Stimulated activated CD8-positive, alpha-beta memory T cell treated with anti-CD3 and anti-CD28 coated beads, Interleukin-4, amount 100 ng/mL, for 24 hours (primary cell): ENCODE results near the gene PCID2.

Experiments used
- DNase-seq: peaks from one replicate; pipeline ENCODE4 v3.0.0-alpha.2; 2020; ENCODE audit warnings: low read depth

PCID2 gene

GRCh38 chr13:113148940-113149503, 59.4 kb downstream of the PCID2 start:
- no peak for DNase-seq

GRCh38 chr13:113148407-113148806, 60.1 kb downstream of the PCID2 start:
- no peak for DNase-seq

- DNase-seq, result no peak
Observed at GRCh38 chr13:113147206-113147605, 61.3 kb downstream of the PCID2 start.

- no peak for DNase-seq
Observed at GRCh38 chr13:113146750-113147149, 61.7 kb downstream of the PCID2 start.

- DNase-seq, result no peak
Observed at GRCh38 chr13:113145911-113146598, 62.4 kb downstream of the PCID2 start.

GRCh38 chr13:113145496-113145895, 63.0 kb downstream of the PCID2 start:
- DNase-seq, result no peak

- no peak for DNase-seq
Observed at GRCh38 chr13:113144255-113144629, 64.2 kb downstream of the PCID2 start.

- no peak for DNase-seq
Observed at GRCh38 chr13:113143466-113144254, 64.8 kb downstream of the PCID2 start.

- DNase-seq, result no peak
Observed at GRCh38 chr13:113142876-113143275, 65.6 kb downstream of the PCID2 start.

GRCh38 chr13:113141601-113141970, 66.9 kb downstream of the PCID2 start:
- no peak for DNase-seq

- no peak for DNase-seq
Observed at GRCh38 chr13:113140677-113141600, 67.5 kb downstream of the PCID2 start.

GRCh38 chr13:113139577-113139976, 68.9 kb downstream of the PCID2 start:
- no peak for DNase-seq

- DNase-seq, result no peak
Observed at GRCh38 chr13:113138792-113139551, 69.5 kb downstream of the PCID2 start.

- DNase-seq, result no peak
Observed at GRCh38 chr13:113137691-113138298, 70.7 kb downstream of the PCID2 start.

- DNase-seq, result no peak
Observed at GRCh38 chr13:113135281-113135760, 73.1 kb downstream of the PCID2 start.

GRCh38 chr13:113129921-113130750, 78.3 kb downstream of the PCID2 start:
- DNase-seq, result no peak

- DNase-seq, result no peak
Observed at GRCh38 chr13:113129480-113129879, 79.0 kb downstream of the PCID2 start.
